SKM-1 treated with dmso at 0.1 percent for 144 hours (cell line): ENCODE results near the gene GPR6.

Experiments
- DNase-seq: peaks from one replicate; lab custom pipeline; 2025; ENCODE audit not compliant: unreplicated experiment; lab: John Stamatoyannopoulos, UW

The GPR6 gene

DNA sequence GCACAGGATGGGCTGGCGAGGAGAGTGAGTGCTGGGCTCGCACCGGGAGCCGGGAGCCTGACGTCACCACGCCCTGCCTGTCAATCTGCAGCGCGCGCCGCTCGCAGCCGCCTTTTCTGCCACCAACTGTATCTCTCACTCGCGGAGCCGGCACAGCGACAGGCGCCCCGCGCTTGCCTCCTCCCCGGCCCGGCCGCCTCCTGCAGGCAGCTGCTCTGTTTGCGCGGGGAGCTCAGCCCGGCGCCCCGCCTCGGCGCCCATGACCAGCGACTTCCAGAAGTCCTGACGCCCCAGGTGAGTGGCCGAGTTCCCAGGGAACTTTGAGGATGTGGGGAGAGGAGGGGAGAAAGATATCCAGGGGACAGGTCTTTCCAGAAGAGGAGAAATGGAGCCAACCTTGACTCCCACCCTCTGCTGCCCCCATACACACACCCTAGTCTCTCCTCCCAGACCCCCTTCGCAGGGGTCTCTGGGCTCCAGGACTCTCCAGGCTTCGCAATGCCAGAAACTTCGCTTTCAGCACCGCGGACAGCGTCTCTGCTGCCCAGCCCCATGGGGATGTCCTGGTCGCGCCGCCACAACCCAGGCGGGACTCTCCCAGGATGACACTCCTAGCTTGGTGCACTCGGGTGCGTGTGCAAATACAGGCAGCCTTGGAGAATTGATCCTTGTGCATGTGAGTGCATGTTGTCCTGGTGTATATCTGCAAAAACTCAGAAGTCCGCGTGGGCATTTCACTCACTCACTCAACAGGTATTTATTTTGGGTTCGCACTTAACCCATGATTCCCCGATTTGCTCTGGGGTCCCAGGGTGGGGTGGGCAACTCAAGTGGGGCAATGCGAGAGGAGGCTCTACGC lies at the start of gene GPR6:
Gene GPR6 (plus strand): TSS at position 138 of the 859 bp plus-strand sequence. CDS start 802 bp downstream, outside the sequence.
- DNase-seq: no peak

DNA sequence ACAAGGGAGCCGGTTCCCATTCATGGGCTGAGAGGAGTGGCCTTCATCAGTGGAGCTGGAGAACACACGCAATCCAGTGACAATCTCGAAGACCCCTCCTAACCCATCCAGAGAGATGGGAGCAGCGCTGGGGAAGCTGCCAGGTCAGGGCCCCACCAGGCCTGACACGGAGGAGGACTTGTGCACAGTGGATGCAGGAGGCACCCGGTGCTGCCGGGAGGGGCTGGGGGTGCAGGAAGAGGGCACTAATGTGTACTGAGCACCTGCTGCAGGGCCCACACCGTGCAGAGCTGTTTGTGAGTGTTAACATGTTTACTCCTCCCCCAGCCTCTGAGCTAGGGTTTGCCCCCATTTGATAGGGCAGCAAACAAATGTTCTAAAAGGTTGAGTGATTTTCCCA lies 43.8 kb upstream of the GPR6 start:
- no peak for DNase-seq

DNA sequence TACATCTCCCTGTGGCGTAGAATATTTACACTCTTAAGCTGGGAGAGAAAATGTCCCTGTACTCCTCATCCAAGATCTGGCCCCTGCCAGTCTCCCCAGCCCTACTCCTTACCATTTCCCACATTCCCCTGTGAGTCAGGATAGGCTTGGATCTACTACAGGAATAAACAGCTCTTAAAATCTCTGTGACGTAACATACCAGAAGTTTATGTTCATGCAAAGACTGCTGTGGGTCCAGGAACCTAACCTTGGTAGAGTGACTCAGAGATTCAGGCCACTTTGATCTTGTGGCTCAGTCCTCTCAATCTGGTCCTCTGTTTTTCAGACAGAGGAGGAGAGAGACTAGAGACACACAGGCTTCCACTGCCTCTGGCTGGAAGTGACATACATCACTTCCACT lies 38.5 kb upstream of the GPR6 start:
- DNase-seq: no peak

GRCh38 chr6:109944448-109944847 lies 33.7 kb upstream of the GPR6 start:
- no peak for DNase-seq

DNA sequence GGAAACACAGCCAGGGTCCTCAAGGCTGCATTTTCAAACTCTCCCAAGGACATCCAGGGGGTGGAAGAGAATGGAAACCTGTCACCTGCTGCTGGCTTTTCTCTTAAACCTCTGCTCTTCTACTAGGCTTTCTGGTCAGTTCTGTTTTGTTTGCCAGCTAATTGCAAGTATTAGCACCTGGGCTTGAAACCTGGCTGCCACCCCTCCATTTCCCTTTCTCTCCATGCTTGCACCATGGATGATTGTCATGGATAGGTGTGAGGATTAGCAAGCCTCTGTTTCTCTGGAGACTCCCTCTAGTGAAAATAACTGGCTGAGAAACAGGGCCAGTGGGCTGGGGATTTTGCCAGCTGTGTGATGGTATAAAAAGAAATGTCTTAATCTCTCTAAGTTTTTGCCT lies 33.0 kb upstream of the GPR6 start:
- DNase-seq: no peak

DNA sequence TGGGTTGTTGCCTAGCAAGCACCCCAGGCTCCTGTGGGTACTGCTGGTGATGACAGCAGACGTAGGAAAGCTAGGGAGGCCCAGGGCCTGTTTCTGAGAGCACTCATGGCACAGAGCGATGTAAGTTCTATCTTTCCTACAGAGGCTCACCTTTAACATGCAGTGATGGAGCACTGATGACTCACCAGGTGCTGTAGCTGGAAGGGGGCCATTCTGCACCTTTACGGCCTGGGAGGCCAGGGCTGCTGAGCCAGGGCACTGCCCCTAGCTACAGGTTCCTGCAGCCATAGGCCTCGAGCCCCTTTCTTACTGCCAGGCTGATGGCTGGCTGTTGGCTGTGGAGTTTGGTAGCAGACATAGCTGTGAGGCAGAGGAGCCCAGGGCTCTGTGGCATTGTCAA lies 31.1 kb upstream of the GPR6 start:
- DNase-seq: no peak

DNA sequence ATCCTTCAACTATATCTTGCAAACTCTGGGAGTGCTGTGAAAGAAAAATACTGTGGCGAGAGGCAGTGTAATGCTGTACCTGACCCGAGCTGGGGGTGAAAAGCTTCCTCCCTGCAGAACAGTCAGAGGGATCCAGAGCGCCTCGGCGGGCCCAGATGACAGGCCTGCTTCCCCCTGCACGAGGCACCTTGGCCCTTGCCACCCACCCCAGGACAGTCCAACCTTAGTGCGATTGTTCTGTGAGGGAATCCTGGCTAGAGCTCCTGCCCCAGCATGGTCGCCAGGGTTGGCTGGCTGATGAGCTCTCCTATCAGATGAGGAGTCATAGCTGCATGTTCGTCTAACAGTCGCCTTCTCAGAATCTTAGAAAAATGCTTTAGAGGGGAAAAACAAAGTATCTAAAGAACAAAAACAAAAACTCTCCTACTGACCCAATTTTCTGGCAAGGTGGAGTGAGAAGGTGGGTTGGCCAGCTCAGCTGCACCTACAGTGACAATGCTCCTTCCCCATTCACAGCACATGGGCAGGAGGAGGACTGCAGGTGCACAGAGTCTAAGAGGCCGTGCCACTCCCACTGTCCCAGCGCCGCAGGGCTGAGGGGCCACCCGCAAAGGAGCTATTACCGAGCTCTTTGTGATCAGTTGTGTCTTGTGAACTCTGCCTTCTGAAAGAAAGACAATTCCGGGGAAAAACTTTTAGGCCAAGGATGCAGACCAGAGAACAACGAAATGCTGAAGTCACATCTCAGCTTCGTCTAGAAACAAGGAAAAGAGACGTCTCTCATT lies 28.6 kb upstream of the GPR6 start:
- no peak for DNase-seq

DNA sequence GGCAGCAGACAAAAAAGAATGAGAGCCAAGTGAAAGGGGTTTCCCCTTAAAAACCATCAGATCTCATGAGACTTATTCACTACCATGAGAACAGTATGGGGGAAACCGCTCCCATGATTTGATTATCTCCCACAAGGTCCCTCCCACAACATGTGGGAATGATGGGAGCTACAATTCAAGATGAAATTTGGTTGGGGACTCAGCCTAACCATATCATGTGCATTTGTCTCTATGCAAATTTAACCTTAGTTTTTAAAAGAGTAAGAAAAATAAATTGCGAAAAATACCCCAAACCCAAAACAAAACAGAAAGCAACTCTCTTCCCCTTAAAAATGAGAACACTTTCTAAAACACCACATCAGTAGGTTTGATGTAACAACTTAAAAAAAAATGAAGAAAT lies 22.6 kb upstream of the GPR6 start:
- no peak for DNase-seq

DNA sequence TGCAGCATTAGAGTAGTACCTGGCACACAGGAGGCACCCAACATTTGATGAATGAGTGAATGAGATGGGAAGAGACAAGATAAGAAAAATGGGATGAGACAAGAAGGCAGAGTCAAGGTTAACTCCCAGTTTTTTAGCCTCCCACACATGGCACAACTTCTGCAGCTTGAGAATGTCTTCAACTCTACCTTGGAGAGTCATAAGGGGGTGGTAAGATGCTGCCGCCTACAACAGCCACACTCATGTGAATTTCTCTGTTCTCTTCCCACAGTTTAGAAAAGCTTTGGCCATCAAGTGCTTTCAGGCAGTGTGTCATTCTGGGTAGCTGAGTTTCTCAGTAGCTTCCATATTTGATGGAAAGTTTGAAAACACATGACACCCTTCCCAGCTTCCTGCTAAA lies 19.5 kb upstream of the GPR6 start:
- DNase-seq: no peak

- DNase-seq: no peak
Measured at GRCh38 chr6:109961611-109962041, 16.5 kb upstream of the GPR6 start.

- no peak for DNase-seq
Measured at GRCh38 chr6:109962271-109962670, 15.8 kb upstream of the GPR6 start.

DNA sequence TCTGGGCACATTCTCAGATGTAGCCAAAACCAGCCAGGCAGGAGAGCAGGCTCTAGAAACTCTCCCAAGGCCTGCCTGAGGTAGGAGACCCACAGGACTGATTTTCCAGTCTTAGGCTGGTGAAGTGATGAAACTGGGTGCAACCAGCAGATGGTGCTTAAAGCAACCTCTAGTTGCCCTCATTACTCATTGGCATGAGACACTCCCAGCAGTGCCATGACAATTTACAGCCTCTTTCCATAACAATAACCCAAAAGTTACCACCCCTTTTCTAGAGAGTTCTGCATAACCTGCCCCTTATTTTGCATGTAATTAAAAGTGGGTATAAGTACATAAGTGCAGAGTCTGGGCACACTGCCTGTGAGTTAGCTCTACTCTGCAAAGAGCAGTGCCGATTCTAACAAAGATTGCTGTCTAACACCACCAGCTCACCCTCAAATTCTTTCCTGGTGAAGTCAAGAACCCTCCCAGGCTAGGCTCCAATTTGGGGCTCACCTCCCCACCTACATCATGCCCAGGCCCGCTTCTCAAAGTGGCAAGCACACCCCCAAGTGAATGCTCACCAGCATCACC lies 14.4 kb upstream of the GPR6 start:
- no peak for DNase-seq

DNA sequence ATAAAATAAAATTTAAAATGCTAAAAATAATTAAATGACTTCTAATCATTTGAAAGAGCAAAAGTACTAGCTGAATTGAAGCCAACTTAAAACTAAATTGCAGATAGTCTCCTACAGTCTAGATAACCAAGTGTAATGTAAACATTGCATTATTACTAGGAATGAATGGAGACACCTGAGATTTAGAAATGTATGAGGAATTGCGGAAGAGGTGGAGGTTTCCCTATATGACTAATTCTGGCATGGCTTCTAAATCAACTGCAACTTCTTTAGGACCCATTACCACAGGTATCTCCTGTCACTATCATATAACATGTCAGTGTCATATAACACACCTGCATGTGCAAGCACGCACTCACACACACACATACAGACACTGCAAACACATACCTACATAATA lies 13.2 kb upstream of the GPR6 start:
- DNase-seq: no peak

- DNase-seq: no peak
Measured at GRCh38 chr6:109966299-109966698, 11.8 kb upstream of the GPR6 start.

- no peak for DNase-seq
Measured at GRCh38 chr6:109977791-109978173, 329 bp upstream of the GPR6 start.

GRCh38 chr6:109979033-109979921 lies 1.2 kb downstream of the GPR6 start:
- no peak for DNase-seq

- DNase-seq: no peak
Measured at GRCh38 chr6:109984410-109984809, 6.3 kb downstream of the GPR6 start.

DNA sequence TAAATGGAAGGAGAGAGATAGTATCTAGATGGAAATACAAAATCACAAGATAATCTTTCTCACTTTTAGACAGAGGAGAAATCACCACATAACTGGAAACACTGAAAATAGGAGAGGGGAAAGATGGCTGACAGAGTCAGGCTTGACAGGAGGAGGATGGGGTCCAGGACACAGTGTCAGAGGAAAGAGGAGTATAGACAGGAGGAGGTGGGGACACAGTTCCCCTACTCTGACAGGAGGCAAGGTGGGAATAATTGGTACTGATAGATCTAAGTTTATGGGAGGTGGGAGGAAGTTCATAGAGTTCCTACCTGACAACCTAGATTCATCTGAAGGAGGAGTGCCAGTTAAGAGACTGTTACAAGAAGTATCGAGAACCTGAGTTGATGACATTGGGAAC lies 9.1 kb downstream of the GPR6 start:
- DNase-seq: no peak

DNA sequence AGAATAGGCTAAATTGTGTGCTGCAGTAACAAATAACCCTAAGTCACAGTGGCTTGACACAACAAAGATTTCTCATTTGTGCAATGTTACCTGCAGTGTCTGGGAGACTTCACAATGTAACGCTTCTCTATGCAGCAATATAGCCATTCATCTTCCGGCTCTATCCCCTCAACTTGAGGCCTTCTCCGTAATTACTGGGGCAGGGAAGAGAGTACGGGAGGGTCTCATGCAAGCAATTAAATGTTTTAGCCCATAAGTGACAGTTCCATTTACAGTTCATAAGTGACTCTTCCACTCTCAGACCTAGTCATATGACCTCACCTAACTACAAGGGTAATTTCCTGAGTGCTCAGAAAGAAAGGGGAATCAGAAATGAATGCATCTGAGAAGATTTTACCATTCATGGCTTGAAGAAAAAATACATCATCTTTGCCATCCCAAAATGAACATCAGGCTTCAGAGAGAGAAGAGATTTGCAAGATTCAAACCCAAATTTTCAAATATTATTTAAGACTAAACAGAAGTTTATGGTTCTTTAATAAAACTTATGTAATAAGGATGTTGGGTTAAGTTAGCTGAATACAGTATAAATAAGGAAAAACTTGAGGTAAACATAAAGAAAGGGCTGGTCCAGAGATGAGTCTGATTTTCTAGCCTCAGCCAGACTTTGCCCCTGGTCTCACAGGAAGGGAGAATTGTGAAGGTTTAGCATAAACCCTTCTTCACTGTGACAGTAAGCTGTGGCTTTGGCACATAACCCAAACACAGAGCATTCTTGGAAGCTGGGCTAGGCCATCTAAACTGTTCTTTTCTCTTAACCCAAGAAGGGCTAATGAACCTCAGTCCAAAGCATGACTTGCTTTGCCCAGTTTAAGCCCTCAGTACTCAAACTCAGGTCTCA lies 13.3 kb downstream of the GPR6 start:
- DNase-seq: no peak
